Upper lobe of left lung (tissue), 4 donors: ENCODE data around the gene OR52E5.

Source experiments
- POLR2AphosphoS5 ChIP-seq, 2 donors: sonication (generic); formaldehyde crosslinking; IDR thresholded peaks; one replicate each; pipeline ENCODE4 v1.5.1; 2017; ENCODE audit warnings: antibody characterized with exemption in 2 of 2
- TF ChIP-seq, protein P1 (sequence below), 6 experiments: fragments of 450-650 bp in 4 of 6; fragments of 200-600 bp in 2 of 6; sonication (generic) in 2 of 6; IDR thresholded peaks; one replicate each; pipeline ENCODE4 v1.5.1; 2016 to 2019; ENCODE audit warnings: antibody characterized with exemption in 6 of 6

GRCh38 chr11:5938603-5938965 is 45.6 kb downstream of the OR52E5 start:
- TF ChIP-seq, protein P1, sequence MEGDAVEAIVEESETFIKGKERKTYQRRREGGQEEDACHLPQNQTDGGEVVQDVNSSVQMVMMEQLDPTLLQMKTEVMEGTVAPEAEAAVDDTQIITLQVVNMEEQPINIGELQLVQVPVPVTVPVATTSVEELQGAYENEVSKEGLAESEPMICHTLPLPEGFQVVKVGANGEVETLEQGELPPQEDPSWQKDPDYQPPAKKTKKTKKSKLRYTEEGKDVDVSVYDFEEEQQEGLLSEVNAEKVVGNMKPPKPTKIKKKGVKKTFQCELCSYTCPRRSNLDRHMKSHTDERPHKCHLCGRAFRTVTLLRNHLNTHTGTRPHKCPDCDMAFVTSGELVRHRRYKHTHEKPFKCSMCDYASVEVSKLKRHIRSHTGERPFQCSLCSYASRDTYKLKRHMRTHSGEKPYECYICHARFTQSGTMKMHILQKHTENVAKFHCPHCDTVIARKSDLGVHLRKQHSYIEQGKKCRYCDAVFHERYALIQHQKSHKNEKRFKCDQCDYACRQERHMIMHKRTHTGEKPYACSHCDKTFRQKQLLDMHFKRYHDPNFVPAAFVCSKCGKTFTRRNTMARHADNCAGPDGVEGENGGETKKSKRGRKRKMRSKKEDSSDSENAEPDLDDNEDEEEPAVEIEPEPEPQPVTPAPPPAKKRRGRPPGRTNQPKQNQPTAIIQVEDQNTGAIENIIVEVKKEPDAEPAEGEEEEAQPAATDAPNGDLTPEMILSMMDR (IDR thresholded peaks at IDR 0.05) = no peak
- no peak for TF ChIP-seq POLR2AphosphoS5 (IDR thresholded peaks at IDR 0.05)
